Suprapubic skin (tissue), 4 donors: ENCODE data around the gene SLC25A14. TPM values are rescaled to one million over a fixed set of nuclear protein-coding genes. Genes with fewer than 3 reads are reported as not detected.

Experiments
- DNase-seq, 2 donors: peaks; one replicate each; pipeline ENCODE4 v3.0.0-alpha.2; 2019; ENCODE audit warnings: low spot score in 2 of 2
- H3K27ac ChIP-seq: fragments of 200-600 bp; sonication (generic); one replicate; pipeline ENCODE4 v1.5.1; 2019
- H3K27me3 ChIP-seq: fragments of 200-600 bp; sonication (generic); one replicate; pipeline ENCODE4 v1.5.1; 2019
- H3K36me3 ChIP-seq: fragments of 200-600 bp; sonication (generic); one replicate; pipeline ENCODE4 v1.5.1; 2019
- H3K4me1 ChIP-seq: fragments of 200-600 bp; sonication (generic); one replicate; pipeline ENCODE4 v1.5.1; 2019
- H3K4me3 ChIP-seq: fragments of 200-600 bp; sonication (generic); one replicate; pipeline ENCODE4 v1.5.1; 2019; ENCODE audit warnings: mild to moderate bottlenecking
- H3K9me3 ChIP-seq: fragments of 200-600 bp; sonication (generic); one replicate; pipeline ENCODE4 v1.5.1; 2019
- CTCF ChIP-seq, 2 donors: fragments of 200-600 bp in 1 of 2; fragments of 450-650 bp in 1 of 2; sonication (generic) in 1 of 2; IDR thresholded peaks; one replicate each; pipeline ENCODE4 v1.5.1; 2016 to 2019; ENCODE audit warnings: antibody characterized with exemption in 2 of 2, mild to moderate bottlenecking in 1 of 2, moderate library complexity in 1 of 2
- EP300 ChIP-seq: sonication (generic); formaldehyde crosslinking; IDR thresholded peaks from one replicate; pipeline ENCODE4 v1.6.1; 2017; ENCODE audit warnings: antibody characterized with exemption
- POLR2A ChIP-seq, 2 donors: fragments of 450-650 bp; IDR thresholded peaks; one replicate each; pipeline ENCODE4 v1.6.1; 2017; ENCODE audit warnings: antibody characterized with exemption in 2 of 2, mild to moderate bottlenecking in 2 of 2, moderate library complexity in 2 of 2
- POLR2AphosphoS5 ChIP-seq, 3 donors: sonication (generic); formaldehyde crosslinking; IDR thresholded peaks; one replicate each; pipeline ENCODE4 v1.6.1; 2017; ENCODE audit warnings: antibody characterized with exemption in 3 of 3
- WGBS: methylation state at CpG from one replicate; pipeline ENCODE4 v1.1.5; 2018; 5-methylcytosine and 5-hydroxymethylcytosine counted together
- total RNA-seq, 4 donors: library from RNA; depleted of rRNA; stranded (reverse); fragments of >200 nt; gene quantifications; one replicate each; pipeline ENCODE4 v1.1.0, GENCODE V29; 2016

Gene SLC25A14
- total RNA-seq, 4 donors from 2014 or later: 11.1 to 45.8 (median 15.7) TPM

GRCh38 chrX:130418066-130418465 is 78.3 kb downstream of the SLC25A14 start:
- DNase-seq: no peak
- Histone ChIP-seq H3K4me3 (no peak overlapping the region), H3K27me3 (no peaks in the 10 kb centered on the region), H3K4me1 (no peaks in the 10 kb centered on the region), H3K36me3 (no peaks in the 10 kb centered on the region), H3K9me3 (no peaks in the 10 kb centered on the region), H3K27ac (no peak overlapping the region)
- TF ChIP-seq EP300 (no peak), POLR2A (IDR thresholded peaks at IDR 0.05) (no peak), POLR2AphosphoS5 (IDR thresholded peaks at IDR 0.05) (no peak), CTCF (IDR thresholded peaks at IDR 0.05) (no peak)
- 71% methylated on average over 2 of the region's 2 CpGs for WGBS

- Histone ChIP-seq H3K9me3 (no peaks in the 10 kb centered on the region), H3K27me3 (no peaks in the 10 kb centered on the region), H3K27ac (no peak overlapping the region), H3K4me3 (no peak overlapping the region), H3K4me1 (no peaks in the 10 kb centered on the region), H3K36me3 (no peaks in the 10 kb centered on the region)
- no peak for TF ChIP-seq POLR2AphosphoS5 (IDR thresholded peaks at IDR 0.05)
- no peak for TF ChIP-seq EP300
- no peak for TF ChIP-seq POLR2A (IDR thresholded peaks at IDR 0.05)
- WGBS: 84% methylated on average over 4 of the region's 4 CpGs
- DNase-seq: no peak
Measured at GRCh38 chrX:130418740-130419139, 79.0 kb downstream of the SLC25A14 start.

DNA sequence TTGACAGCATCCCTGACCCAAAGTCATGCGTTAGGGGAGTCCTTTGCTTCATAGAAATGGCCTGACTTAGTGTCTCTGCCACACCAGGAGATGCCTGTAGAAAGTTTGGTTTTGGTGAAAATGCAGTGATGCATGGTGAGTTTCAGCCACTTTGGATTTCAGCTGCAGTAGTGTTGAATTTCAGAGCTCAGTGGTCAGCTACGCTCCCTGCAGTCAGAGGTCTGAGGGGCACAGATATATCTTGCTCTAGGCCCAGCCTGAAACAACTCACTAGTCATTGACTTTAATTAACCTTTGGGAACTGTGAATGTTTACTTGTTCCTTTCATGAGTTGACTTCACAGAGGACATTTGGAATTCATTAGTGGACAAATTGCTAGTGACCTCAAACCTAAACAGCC is 79.5 kb downstream of the SLC25A14 start:
- DNase-seq: no peak
- no peaks in the 10 kb centered on the region for H3K36me3 ChIP-seq
- H3K4me1 ChIP-seq: no peaks in the 10 kb centered on the region
- no peaks in the 10 kb centered on the region for H3K27me3 ChIP-seq
- WGBS: 63% methylated on average over 2 of the region's 2 CpGs
- no peaks in the 10 kb centered on the region for H3K9me3 ChIP-seq
- TF ChIP-seq POLR2AphosphoS5 (IDR thresholded peaks at IDR 0.05): no peak
- TF ChIP-seq CTCF (IDR thresholded peaks at IDR 0.05): no peak
- TF ChIP-seq POLR2A (IDR thresholded peaks at IDR 0.05): no peak
- TF ChIP-seq EP300: no peak
- H3K27ac ChIP-seq: no peak overlapping the region
- no peak overlapping the region for H3K4me3 ChIP-seq

Other genes with a start within 250 kb of the SLC25A14 start
- 10 to 100 TPM; 17.3 to 26.3 (median 21.6) TPM for gene ELF4, start 229.4 kb upstream of the SLC25A14 start, total RNA-seq
- 10 to 100 TPM in 1 of 4 donors, 1 to 10 TPM in 3; 7.6 to 11.9 (median 9.3) TPM for gene AIFM1, start 174.1 kb upstream of the SLC25A14 start, total RNA-seq
- not detected for gene RAB33A, start 168.0 kb upstream of the SLC25A14 start, total RNA-seq
- gene ZNF280C, start 71.0 kb upstream of the SLC25A14 start, total RNA-seq: 1 to 10 TPM; 4.5 to 7.2 (median 6.1) TPM
- not detected for gene GPR119, start 45.8 kb downstream of the SLC25A14 start, total RNA-seq
- 10 to 100 TPM; 11.3 to 22.5 (median 15.9) TPM for gene RBMX2, start 62.1 kb downstream of the SLC25A14 start, total RNA-seq